Kasumi-1 (cell line): ENCODE measurements around the gene APBA3.
"Not testable (repeated sequence)": the region's sequence is repeated elsewhere in the genome, so short reads cannot be mapped to it uniquely, and the experiment has no call there.

ENCODE experiments used
- DNase-seq, 2 experiments: peaks; one replicate each; lab custom pipeline; 2025; lab: John Stamatoyannopoulos, UW

Gene APBA3

DNA sequence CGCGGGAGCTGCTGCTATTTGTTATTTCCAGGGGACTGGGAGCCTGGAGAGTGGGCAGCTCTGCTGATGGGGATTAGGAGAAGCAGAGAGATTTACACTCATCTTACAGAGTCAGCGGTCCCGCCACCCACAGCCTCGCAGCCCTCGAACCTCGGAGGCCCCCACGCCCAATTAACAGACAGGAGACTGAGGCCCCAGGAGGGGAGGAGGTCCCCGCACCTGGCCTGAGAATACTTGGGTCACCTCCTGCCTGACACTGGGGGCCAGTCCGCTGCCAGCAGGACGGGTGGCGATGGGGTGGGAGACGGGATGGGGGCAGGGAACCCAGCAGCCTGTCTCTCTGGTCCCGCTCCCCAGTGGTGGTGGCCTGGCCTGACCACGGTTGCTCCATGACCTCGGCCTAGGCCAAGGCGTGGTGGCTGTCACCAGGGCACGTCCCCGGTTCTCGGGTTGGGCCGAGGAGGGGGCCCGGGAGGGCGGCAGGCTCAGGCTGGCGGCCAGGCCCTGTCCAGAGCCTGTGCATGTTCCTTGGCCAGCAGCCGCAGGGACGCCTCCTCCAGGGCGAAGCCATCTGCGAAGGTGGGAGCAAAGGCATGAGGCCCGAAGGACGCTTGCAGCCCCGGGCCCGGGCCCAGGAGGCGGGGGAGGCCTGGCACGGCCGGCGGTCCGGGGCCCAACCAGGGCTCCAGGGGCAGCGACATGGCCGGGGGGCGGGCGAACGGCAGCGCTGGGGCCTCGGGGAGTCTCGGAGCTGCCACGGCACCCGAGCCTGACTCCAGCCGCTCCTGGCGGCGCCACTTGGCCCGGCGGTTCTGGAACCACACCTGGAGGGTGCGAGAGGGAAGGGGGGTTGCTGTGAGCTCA lies 8.9 kb upstream of the APBA3 start:
- DNase-seq: no peak

DNA sequence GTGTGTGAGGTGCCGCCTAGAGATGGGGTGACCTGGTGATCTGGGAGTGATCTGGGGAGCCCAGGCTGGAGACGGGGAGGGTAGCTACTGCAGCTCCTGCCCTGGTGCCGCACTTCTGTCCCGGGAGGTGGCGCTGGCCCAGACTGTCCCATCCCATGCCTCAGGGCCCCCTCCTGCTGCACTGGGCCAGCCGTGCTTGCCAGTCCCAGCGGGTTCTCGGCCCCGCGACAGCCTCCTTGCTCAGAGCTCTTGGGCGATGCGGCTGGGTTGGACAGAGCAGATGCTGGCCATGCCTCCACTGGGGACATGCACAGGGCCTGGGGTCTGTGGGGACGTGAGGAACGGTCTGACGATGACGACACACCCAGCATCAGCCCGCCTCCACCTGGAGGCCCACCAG lies 8.0 kb upstream of the APBA3 start:
- no peak for DNase-seq

DNA sequence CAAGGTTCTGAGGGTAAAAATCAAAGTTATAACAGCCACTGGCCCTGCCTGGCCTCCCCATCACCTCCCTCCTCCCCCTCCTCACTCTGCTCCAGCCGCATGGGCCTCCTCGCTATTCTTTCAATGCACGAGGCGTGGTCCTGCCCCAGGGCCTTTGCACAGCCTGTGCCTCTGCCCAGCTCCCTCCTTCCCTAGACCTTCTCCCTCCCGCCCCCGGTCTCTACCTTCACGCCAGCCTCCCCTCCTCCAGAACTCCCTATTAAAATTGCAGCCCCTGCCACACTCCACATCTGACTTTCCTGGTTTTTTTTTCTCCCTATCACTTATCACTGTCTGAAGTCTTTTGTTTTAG lies 7.2 kb upstream of the APBA3 start:
- no peak for DNase-seq

DNA sequence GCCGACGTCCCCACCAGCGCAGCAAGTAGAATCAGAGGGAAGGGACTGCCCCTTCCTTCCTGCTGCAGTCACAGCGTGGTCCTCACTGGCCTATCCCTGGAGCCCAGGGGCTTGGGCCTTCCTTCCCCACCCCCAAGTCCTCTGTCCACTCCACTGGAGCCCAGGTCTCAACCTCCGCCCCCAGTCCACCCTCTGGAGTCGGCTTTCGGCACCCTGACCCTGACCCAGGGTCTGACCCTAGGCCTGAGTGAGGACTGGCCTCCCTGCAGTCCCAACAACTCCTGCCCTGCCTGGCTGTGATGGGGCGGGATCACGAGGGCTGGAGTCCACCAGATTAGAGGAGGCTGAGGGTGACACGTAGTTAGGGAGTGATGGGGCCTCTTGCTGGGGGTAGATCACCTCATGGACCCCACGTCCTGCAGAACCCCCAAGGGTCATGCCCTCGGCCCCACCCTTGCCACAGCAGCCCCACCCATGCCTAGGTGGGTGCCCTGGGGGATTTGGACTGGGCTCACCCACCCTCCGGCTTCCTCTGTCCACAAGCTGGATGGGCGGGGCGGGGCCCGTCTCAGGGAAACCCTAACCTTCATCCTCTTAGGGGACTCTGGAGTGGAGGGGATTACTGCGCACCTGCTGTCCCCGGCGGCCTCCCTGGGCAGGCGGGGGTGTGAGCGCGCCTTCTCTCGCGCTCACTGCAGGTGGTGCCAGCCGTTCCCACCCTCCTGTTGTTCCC lies 6.7 kb upstream of the APBA3 start:
- no peak for DNase-seq

DNA sequence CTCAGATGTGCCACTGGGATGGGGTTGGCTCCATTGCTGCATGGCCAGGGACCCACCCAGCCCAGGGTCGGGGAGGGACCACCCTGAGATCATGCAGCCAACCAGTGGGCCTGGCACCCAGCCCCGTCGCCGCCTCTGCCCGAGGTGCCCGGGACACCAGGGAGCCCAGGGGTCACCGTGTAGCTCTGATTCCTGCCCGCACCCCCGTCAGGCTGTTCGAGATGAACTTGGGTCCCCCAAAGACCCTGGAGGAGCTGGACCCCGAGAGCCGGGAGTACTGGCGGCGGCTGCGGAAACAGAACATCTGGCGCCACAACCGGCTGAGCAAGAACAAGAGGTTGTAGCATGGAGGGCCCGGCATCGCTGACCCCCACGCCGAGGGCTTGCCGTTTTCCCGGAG lies 5.6 kb upstream of the APBA3 start:
- DNase-seq: no peak

- DNase-seq: peak in 1 of 2 experiments; percentile 14
Observed at GRCh38 chr19:3766520-3766919, 5.0 kb upstream of the APBA3 start.

DNA sequence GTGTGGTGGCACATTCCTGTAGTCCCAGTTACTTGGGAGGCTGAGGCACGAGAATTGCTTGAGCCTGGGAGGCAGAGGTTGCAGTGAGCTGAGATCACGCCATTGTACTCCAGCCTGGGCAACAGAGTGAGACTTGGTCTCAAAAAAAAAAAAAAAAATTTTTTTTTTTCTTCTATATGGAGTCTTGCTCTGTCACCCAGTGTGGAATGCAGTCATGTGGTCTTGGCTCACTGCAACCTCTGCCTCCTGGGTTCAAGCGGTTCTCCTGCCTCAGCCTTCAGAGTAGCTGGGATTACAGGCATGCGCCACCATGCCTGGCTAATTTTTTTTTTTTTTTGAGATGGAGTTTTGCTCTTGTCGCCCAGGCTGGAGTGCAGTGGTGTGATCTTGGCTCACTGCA lies 4.3 kb upstream of the APBA3 start:
- not testable (repeated sequence) for DNase-seq

GRCh38 chr19:3765121-3765520 lies 3.6 kb upstream of the APBA3 start:
- no peak for DNase-seq

- DNase-seq: peak; percentile 98
Observed at GRCh38 chr19:3762501-3763459, 1.3 kb upstream of the APBA3 start, which contains the start of gene MRPL54. TSS of gene MRPL54 (plus strand) at chr19:3762682. CDS start at chr19:3762701, 19 bp downstream.

GRCh38 chr19:3762130-3762473 lies 610 bp upstream of the APBA3 start:
- DNase-seq: no peak

DNA sequence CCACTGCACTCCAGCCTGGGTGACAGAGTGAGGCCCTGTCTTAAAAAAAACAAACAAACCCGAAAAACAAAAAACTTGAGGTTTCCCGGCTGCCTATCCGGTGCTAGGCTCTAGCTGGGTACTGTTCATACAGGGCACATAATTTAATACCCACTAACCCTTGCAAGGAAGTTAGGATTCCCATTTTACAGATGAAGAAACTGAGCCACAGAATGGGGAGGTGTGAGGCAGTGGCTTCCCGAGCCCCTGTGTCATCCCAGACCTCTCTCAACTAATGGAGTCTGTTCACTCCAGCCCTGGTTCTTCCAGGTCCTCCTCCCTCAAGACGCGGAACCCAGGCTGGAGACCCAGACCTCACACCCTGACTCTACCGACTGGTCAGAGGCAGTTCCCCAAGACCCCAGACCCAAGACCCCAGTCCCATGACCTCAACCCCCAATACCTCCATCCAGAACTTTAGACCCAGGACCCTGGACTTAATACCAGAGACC lies 576 bp downstream of the APBA3 start:
- no peak for DNase-seq

- DNase-seq: no peak
Observed at GRCh38 chr19:3759482-3760254, 1.8 kb downstream of the APBA3 start.

GRCh38 chr19:3758297-3758696 lies 3.2 kb downstream of the APBA3 start:
- not testable (repeated sequence) for DNase-seq

DNA sequence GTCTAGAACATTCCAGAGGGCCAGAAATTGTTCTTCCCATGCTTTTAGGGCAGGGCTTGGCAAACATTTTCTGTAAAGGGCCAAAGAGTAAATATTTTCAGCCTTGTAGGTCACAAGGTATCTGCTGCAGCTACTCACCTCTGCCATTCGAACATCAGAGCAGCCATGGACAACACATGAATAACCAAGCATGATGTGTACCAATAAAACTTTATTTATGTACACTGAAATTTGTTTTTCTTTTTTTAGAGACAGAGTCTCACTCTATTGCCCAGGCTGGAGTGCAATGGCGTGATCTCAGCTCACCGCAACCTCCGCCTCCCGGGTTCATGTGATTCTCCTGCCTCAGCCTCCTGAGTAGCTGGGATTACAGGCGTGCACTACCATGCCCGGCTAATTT lies 3.8 kb downstream of the APBA3 start:
- not testable (repeated sequence) for DNase-seq

- DNase-seq: no peak
Observed at GRCh38 chr19:3753631-3754410, 7.7 kb downstream of the APBA3 start.

GRCh38 chr19:3752492-3752891 lies 9.0 kb downstream of the APBA3 start:
- no peak for DNase-seq

GRCh38 chr19:3751236-3751635 lies 10.3 kb downstream of the APBA3 start:
- no peak for DNase-seq

- DNase-seq: no peak
Observed at GRCh38 chr19:3750211-3750610, 11.3 kb downstream of the APBA3 start.

GRCh38 chr19:3748965-3749364 lies 12.5 kb downstream of the APBA3 start:
- DNase-seq: no peak

- DNase-seq: no peak
Observed at GRCh38 chr19:3746371-3747056, 15.0 kb downstream of the APBA3 start.
